SK-N-MC (cell line): Measurements from ENCODE around the gene DNAH17.

ENCODE experiments used
- EZH2 ChIP-seq: fragments of 200-600 bp; sonication (generic); IDR thresholded peaks from one replicate; pipeline ENCODE4 v1.6.1; 2017; ENCODE audit warnings: antibody characterized with exemption
- POLR2AphosphoS5 ChIP-seq: IDR thresholded peaks from 2 replicates; pipeline ENCODE4 v1.6.1; 2012; ENCODE audit warnings: mild to moderate bottlenecking, low read depth, low read length, borderline replicate concordance

- TF ChIP-seq EZH2 (no peak), POLR2AphosphoS5 (no peak)
Observed at GRCh38 chr17:78600181-78600721, 23.1 kb upstream of the DNAH17 start.
